Measurements from ENCODE around the gene MLX. TPM values are rescaled to one million over a fixed set of nuclear protein-coding genes. Genes with fewer than 3 reads are reported as not detected.
A peak's percentile ranks its signal among the peaks of the same experiment; 100 is the strongest.

Gene MLX
- total RNA-seq: 28.3 and 33.2 TPM in 2 replicates

- Histone ChIP-seq H3K27me3 (ENCODE audit: control insufficient read depth, insufficient read depth, low read length) (no peaks in the 10 kb centered on the region), H3K36me3 (ENCODE audit: control insufficient read depth, insufficient read depth, low read length) (peaks cover 51% of the 10 kb centered on the region), H3K4me3 (ENCODE audit: low read depth, low read length) (peak within 1 kb of the TSS; percentile 99)
- FAIRE-seq (no peak), DNase-seq (ENCODE audit: low read depth) (peak; percentile 69)
- no peak for TF ChIP-seq CTCF (IDR thresholded peaks at IDR 0.05; ENCODE audit: insufficient read depth, low read length, severe bottlenecking)
These were observed at the start of gene MLX for GRCh38 chr17:42566883-42567573. Gene MLX (plus strand): TSS chr17:42567100. CDS start chr17:42567125, 25 bp downstream.

- FAIRE-seq: peak; percentile 40
These were observed 49.4 kb upstream of the MLX start for GRCh38 chr17:42517516-42517915.

GRCh38 chr17:42518046-42518754 is 48.7 kb upstream of the MLX start:
- peaks cover 7% of the 10 kb centered on the region for H3K36me3 ChIP-seq (ENCODE audit: control insufficient read depth, insufficient read depth, low read length)
- FAIRE-seq: no peak

More at GRCh38 chr17:42517516-42517915, 49.4 kb upstream of the MLX start:
- TF ChIP-seq CTCF (IDR thresholded peaks at IDR 0.05; ENCODE audit: insufficient read depth, low read length, severe bottlenecking): peak; percentile 96
- DNase-seq (ENCODE audit: low read depth): peak; percentile 74
- Histone ChIP-seq H3K4me3 (ENCODE audit: low read depth, low read length) (no peak overlapping the region), H3K36me3 (ENCODE audit: control insufficient read depth, insufficient read depth, low read length) (peaks cover 7% of the 10 kb centered on the region), H3K27me3 (ENCODE audit: control insufficient read depth, insufficient read depth, low read length) (no peaks in the 10 kb centered on the region)

GRCh38 chr17:42518755-42519545 is 48.0 kb upstream of the MLX start:
- DNase-seq (ENCODE audit: low read depth) (peak; percentile 18), FAIRE-seq (no peak)
- Histone ChIP-seq H3K36me3 (ENCODE audit: control insufficient read depth, insufficient read depth, low read length) (peaks cover 7% of the 10 kb centered on the region), H3K27me3 (ENCODE audit: control insufficient read depth, insufficient read depth, low read length) (no peaks in the 10 kb centered on the region), H3K4me3 (ENCODE audit: low read depth, low read length) (no peak overlapping the region)
- no peak for TF ChIP-seq CTCF (IDR thresholded peaks at IDR 0.05; ENCODE audit: insufficient read depth, low read length, severe bottlenecking)

More at GRCh38 chr17:42518046-42518754, 48.7 kb upstream of the MLX start:
- peak; percentile 93 for DNase-seq (ENCODE audit: low read depth)
- no peak overlapping the region for H3K4me3 ChIP-seq (ENCODE audit: low read depth, low read length)
- H3K27me3 ChIP-seq (ENCODE audit: control insufficient read depth, insufficient read depth, low read length): no peaks in the 10 kb centered on the region
- TF ChIP-seq CTCF (IDR thresholded peaks at IDR 0.05; ENCODE audit: insufficient read depth, low read length, severe bottlenecking): no peak

- DNase-seq (ENCODE audit: low read depth) (peak; percentile 89), FAIRE-seq (no peak)
- TF ChIP-seq CTCF (IDR thresholded peaks at IDR 0.05; ENCODE audit: insufficient read depth, low read length, severe bottlenecking): no peak
- no peak overlapping the region for H3K4me3 ChIP-seq (ENCODE audit: low read depth, low read length)
- H3K27me3 ChIP-seq (ENCODE audit: control insufficient read depth, insufficient read depth, low read length): no peaks in the 10 kb centered on the region
- H3K36me3 ChIP-seq (ENCODE audit: control insufficient read depth, insufficient read depth, low read length): peaks cover 7% of the 10 kb centered on the region
These were observed 47.1 kb upstream of the MLX start for GRCh38 chr17:42519546-42520491.
